T47D (cell line): Measurements from ENCODE around the gene TMEM72.

ENCODE experiments used
- DNase-seq, 2 experiments: peaks; one replicate each; pipeline versions ENCODE4 v3.0.0 to v3.0.0-alpha.2; 2011 to 2012; ENCODE audit warnings: low read depth in 1 of 2, low spot score in 1 of 2
- JUND ChIP-seq: IDR thresholded peaks from 2 replicates; pipeline ENCODE4 v1.6.1; 2012; ENCODE audit warnings: low read depth
- in situ Hi-C: cut with HindIII; loops from 2 replicates; pipeline ENCODE4 v1.10.0; 2016; ENCODE audit warnings: low sequenced_read_pairs, low pct_unique_long_range_greater_than_20kb

Gene TMEM72

GRCh38 chr10:44925811-44926750 is 14.9 kb downstream of the TMEM72 start:
- in situ Hi-C loops, result no loop called here
- DNase-seq, result no peak
- no peak for TF ChIP-seq JUND

GRCh38 chr10:44926751-44927351 is 15.7 kb downstream of the TMEM72 start:
- in situ Hi-C loops, result no loop called here
- DNase-seq, result no peak
- TF ChIP-seq JUND, result no peak

DNA sequence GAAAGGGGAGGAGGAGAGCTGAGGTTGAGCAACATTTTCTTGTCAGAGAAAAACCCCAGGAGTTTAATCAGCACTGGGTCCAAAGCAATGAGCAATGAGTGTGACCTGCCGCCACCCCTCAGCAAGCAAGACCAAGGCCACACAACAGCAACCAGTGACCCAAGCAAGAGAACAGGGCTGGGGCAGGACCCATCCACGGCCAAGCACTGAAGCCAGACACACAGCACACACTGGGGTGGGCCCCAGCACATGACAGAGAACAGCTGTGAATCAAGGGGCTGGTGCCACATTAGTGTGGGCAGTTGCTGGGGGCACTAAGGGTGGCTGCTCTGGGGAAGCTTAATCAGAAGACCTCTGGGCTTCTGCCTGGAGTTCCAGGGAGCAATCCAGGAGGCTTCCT is 16.2 kb downstream of the TMEM72 start:
- no peak for DNase-seq
- in situ Hi-C loops, result no loop called here
- TF ChIP-seq JUND, result no peak

GRCh38 chr10:44928462-44928861 is 17.3 kb downstream of the TMEM72 start:
- DNase-seq, result no peak
- in situ Hi-C loops, result no loop called here
- no peak for TF ChIP-seq JUND

- no peak for DNase-seq
- in situ Hi-C loops, result no loop called here
- no peak for TF ChIP-seq JUND
Observed at GRCh38 chr10:44929356-44930255, 18.5 kb downstream of the TMEM72 start.

GRCh38 chr10:44930904-44931620 is 19.9 kb downstream of the TMEM72 start:
- in situ Hi-C loops, result no loop called here
- no peak for TF ChIP-seq JUND
- DNase-seq, result no peak

- in situ Hi-C loops, result no loop called here
- DNase-seq, result no peak
- TF ChIP-seq JUND, result no peak
Observed at GRCh38 chr10:44931621-44932516, 20.7 kb downstream of the TMEM72 start.

DNA sequence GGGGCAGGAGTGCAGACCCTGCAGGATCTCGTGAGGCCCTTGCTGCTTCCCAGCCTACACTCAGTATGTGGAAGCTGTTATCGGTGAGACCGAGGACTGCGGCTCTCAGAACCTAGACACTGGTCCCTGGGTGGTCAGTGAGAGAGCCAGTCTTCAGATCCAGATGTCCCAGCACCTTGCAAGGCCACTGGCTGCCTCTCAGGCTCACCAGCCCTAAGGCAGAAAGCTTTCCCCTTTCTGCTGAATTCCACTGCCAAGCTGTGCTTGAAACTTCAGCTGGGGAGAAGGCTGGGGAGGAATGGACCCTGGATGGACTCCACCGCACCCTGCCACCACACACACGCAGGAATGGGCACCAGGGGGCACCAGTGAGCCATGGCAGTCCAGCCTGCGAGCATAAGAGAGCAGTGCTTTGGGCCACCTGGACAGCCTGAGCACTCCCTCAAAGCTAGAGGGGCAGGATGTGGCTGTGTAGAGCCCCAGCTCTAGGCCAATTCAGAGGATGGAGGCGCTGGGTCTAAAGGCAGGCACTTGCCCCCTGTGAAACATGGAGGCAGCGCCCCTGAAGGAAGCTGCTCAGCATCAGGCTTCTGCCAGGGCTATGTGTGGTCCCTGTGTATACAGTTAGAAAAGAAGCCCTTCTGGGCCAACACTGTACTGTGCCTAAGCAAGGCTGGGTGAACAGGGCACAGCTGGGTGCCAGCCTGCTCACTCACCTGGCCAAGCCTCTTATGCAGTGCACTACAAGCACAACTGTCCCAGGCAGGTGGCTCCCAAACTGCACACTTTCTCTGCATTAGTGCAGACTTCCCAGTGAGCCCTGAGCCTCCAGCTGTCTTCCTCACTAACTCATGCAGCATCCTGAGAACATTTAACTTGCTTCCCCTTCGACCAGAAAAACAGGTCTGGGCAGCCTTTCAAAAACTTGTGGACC is 21.6 kb downstream of the TMEM72 start:
- in situ Hi-C loops, result no loop called here
- peak; percentile 39 to 84 for DNase-seq
- no peak for TF ChIP-seq JUND

GRCh38 chr10:44933451-44934321 is 22.5 kb downstream of the TMEM72 start:
- no peak for DNase-seq
- in situ Hi-C loops, result no loop called here
- no peak for TF ChIP-seq JUND
